GM12878 (cell line): Measurements from ENCODE around the gene TUBGCP2. TPM values are rescaled to one million over a fixed set of nuclear protein-coding genes. Genes with fewer than 3 reads are reported as not detected.
"Not testable (repeated sequence)": the region's sequence is repeated elsewhere in the genome, so short reads cannot be mapped to it uniquely, and the experiment has no call there.

Experiments
- ATAC-seq: fragments of 200-7000 bp; cut with Tn5 transposase; 3 replicates; pipeline ENCODE4 v1.9.1; 2020; ENCODE audit warnings: mild to moderate bottlenecking, moderate library complexity
- BruUV-seq: library from RNA; stranded (reverse); fragments of 400-500 nt; replicated peaks from 2 replicates; lab custom pipeline; 2021; lab: Mats Ljungman, UMichigan
- CTCF ChIA-PET: fragments of 300-600 bp; sonication (Branson Sonifier 250); formaldehyde crosslinking; extraction: SDS; loops from one replicate; lab custom pipeline; 2021; ENCODE audit warnings: inconsistent platforms; lab: Yijun Ruan, JAX
- POLR2A ChIA-PET: fragments of 350-600 bp; formaldehyde crosslinking; extraction: SDS; loops from one replicate; lab custom pipeline; 2021; ENCODE audit warnings: inconsistent platforms; lab: Charles Lee
- RAD21 ChIA-PET: fragments of 300-600 bp; sonication (Branson Sonifier 250); formaldehyde crosslinking; loops from one replicate; lab custom pipeline; 2023; ENCODE audit warnings: antibody characterized with exemption; ENCODE audit not compliant: unreplicated experiment; lab: Charles Lee
- SMC1A ChIA-PET: fragments of 300-600 bp; sonication (Branson Sonifier 250); formaldehyde crosslinking; loops from one replicate; lab custom pipeline; 2023; ENCODE audit not compliant: unreplicated experiment, uncharacterized antibody; lab: Charles Lee
- DNase-seq: peaks from one replicate; pipeline ENCODE4 v3.0.0-alpha.2; 2011; ENCODE audit warnings: low read depth, low spot score
- FAIRE-seq: peaks from 3 replicates; lab custom pipeline; 2011; peaks lifted over from hg19 to GRCh38; lab: Jason Lieb, UNC
- H2AFZ ChIP-seq: 2 replicates; pipeline ENCODE4 v1.6.0; 2011; ENCODE audit warnings: low read depth, low read length, control low read depth; ENCODE audit not compliant: control insufficient read depth
- H3K27ac ChIP-seq: 2 replicates; pipeline ENCODE4 v1.5.1; 2011; ENCODE audit warnings: control low read depth; ENCODE audit not compliant: control insufficient read depth, insufficient read depth
- H3K27me3 ChIP-seq, 2 experiments: replicated peaks in 1 of 2; 2 replicates each; pipeline versions ENCODE4 v1.6.0 to v1.6.1; 2011; ENCODE audit warnings: low read length in 1 of 2; ENCODE audit not compliant: control insufficient read depth in 2 of 2, insufficient read depth in 2 of 2
- H3K36me3 ChIP-seq, 2 experiments: 2 replicates each; pipeline ENCODE4 v1.5.1; 2011; ENCODE audit warnings: low read length in 1 of 2; ENCODE audit not compliant: control insufficient read depth in 2 of 2, insufficient read depth in 2 of 2
- H3K4me1 ChIP-seq: 2 replicates; pipeline ENCODE4 v1.6.1; 2011; ENCODE audit warnings: mild to moderate bottlenecking, low read length, moderate library complexity, mixed read lengths; ENCODE audit not compliant: control insufficient read depth, insufficient read depth
- H3K4me2 ChIP-seq: 2 replicates; pipeline ENCODE4 v1.6.0; 2011; ENCODE audit warnings: control low read depth; ENCODE audit not compliant: control insufficient read depth, insufficient read depth
- H3K4me3 ChIP-seq: fragments of 200-600 bp; sonication (generic); 2 replicates; pipeline ENCODE4 v1.5.1; 2016
- H3K79me2 ChIP-seq: 2 replicates; pipeline ENCODE4 v1.6.0; 2011; ENCODE audit warnings: low read length; ENCODE audit not compliant: control insufficient read depth, insufficient read depth
- H3K9ac ChIP-seq: 2 replicates; pipeline ENCODE4 v1.8.0; 2011; ENCODE audit warnings: low read length, control low read depth, mixed read lengths; ENCODE audit not compliant: control insufficient read depth, insufficient read depth
- H3K9me3 ChIP-seq: replicated peaks from 3 replicates; pipeline ENCODE4 v1.5.1; 2011; ENCODE audit warnings: mild to moderate bottlenecking, low read length; ENCODE audit not compliant: control insufficient read depth, insufficient read depth
- H4K20me1 ChIP-seq: 2 replicates; pipeline ENCODE4 v1.6.0; 2011; ENCODE audit not compliant: control insufficient read depth, insufficient read depth
- POLR2A ChIP-seq: IDR thresholded peaks from 2 replicates; pipeline ENCODE4 v1.6.1; 2011; ENCODE audit warnings: low read depth, mild to moderate bottlenecking, low read length
- SREBF1 ChIP-seq: IDR thresholded peaks from 2 replicates; pipeline ENCODE4 v1.6.1; 2012; ENCODE audit warnings: mild to moderate bottlenecking, low read length
- WGBS: methylation state at CpG from one replicate; pipeline ENCODE4 v1.1.6; 2016; ENCODE audit warnings: low lambda C conversion rate; ENCODE audit not compliant: insufficient replicate concordance, insufficient coverage; ENCODE audit errors: missing lambda C conversion rate; 5-methylcytosine and 5-hydroxymethylcytosine counted together
- in situ Hi-C: fragments of 300-500 bp; cut with MboI; formaldehyde crosslinking; loops from 9 replicates; pipeline ENCODE4 v1.14.3; 2018; ENCODE audit warnings: mixed read lengths
- intact Hi-C: fragments of 100-400 bp; cut with micrococcal nuclease; formaldehyde crosslinking; loops from one replicate; pipeline ENCODE4 v1.14.2; 2022; ENCODE audit not compliant: unreplicated experiment
- polyA plus RNA-seq, 11 experiments: library from polyadenylated mRNA; depleted of rRNA in 4 of 11; unstranded in 6 of 11; stranded (reverse) in 5 of 11; fragments of >200 nt; fragmentation: Nextera tagmentation in 4 of 11; fragmentation: Illumina TruSeq in 1 of 11; extraction: Ambion mirVana in 4 of 11; extraction: Trizol in 1 of 11; gene quantifications; 1 replicate in 1 of 11; 2 replicates in 10 of 11; pipeline versions ENCODE4 v1.2.1 to v1.2.3, GENCODE V29; 2011 to 2016; ENCODE audit warnings: inconsistent platforms in 2 of 11, missing spikeins in 2 of 11, low read depth in 1 of 11
- total RNA-seq, 4 experiments: library from RNA; depleted of rRNA in 3 of 4; stranded (reverse); fragments of >200 nt in 3 of 4; fragmentation: Illumina TruSeq in 1 of 4; extraction: Trizol in 1 of 4; gene quantifications; 2 replicates each; pipeline versions ENCODE4 v1.2.1 to v1.2.3, GENCODE V29; 2013 to 2021

TUBGCP2 gene
- total and polyA plus RNA-seq, 10 of the 15 experiments (the other 5 are each of a cell fraction or from before 2014, with no cell fraction given), result 4.8 to 47.1 (median 34.7) TPM

- H3K9ac ChIP-seq, result no peak overlapping the region
- intact Hi-C loops, result no loop called here
- no peaks in the 10 kb centered on the region for H3K9me3 ChIP-seq
- no peaks in the 10 kb centered on the region for H3K27me3 ChIP-seq
- H3K79me2 ChIP-seq, result no peaks in the 10 kb centered on the region
- POLR2A ChIA-PET, result interaction anchor here (0.7 to 1.0 kb wide), 2 partner anchors 9 to 10 kb away, joined by 3 to 5 read pairs; no protein-coding TSS in a partner anchor
- no peak overlapping the region for H3K27ac ChIP-seq
- 0 out of 2 replicates have a peak, but pooled peaks have one; percentile 14 for TF ChIP-seq POLR2A
- TF ChIP-seq SREBF1, result no peak
- TF ChIP-seq, all 136 proteins: peak for 1
- in situ Hi-C loops, result no loop called here
- WGBS, result 90% methylated on average over 21 of the region's 21 CpGs
- Histone ChIP-seq H3K36me3 (peaks cover 9 to 25% of the 10 kb centered on the region in 2 experiments), H3K4me1 (peaks cover under 1% of the 10 kb centered on the region; the same call in 1 of the 2 replicates), H2AFZ (no peak overlapping the region), H3K4me3 (no peak overlapping the region), H4K20me1 (no peaks in the 10 kb centered on the region), H3K4me2 (no peak overlapping the region)
- DNase-seq (no peak), FAIRE-seq (no peak), ATAC-seq (no peak)
- RAD21 ChIA-PET, result no interaction called here
- BruUV-seq, result no TSS peak
- SMC1A ChIA-PET, result no interaction called here
- CTCF ChIA-PET, result no interaction called here
Observed at GRCh38 chr10:133266056-133266795, 42.4 kb downstream of the TUBGCP2 start.

- intact Hi-C loops, H2AFZ ChIP-seq, H3K4me1 ChIP-seq, FAIRE-seq, BruUV-seq, H4K20me1 ChIP-seq, CTCF ChIA-PET, H3K79me2 ChIP-seq, H3K27me3 ChIP-seq, H3K27ac ChIP-seq, DNase-seq, RAD21 ChIA-PET, H3K9me3 ChIP-seq, in situ Hi-C loops, SMC1A ChIA-PET, H3K4me2 ChIP-seq, H3K4me3 ChIP-seq, H3K9ac ChIP-seq, ATAC-seq: not testable (repeated sequence)
- H3K36me3 ChIP-seq, result peaks cover 8 to 14% of the 10 kb centered on the region in 2 experiments
- WGBS, result 40% methylated on average over 8 of the region's 10 CpGs
- POLR2A ChIA-PET, result interaction anchor here (1.0 kb wide), 1 partner anchor 10 kb away, joined by 5 read pairs; no protein-coding TSS in a partner anchor
Observed at GRCh38 chr10:133265052-133265451, 43.6 kb downstream of the TUBGCP2 start.
